HG02610 (cell line): ENCODE measurements around the gene LDLRAD1.
"Not testable (repeated sequence)": the region's sequence is repeated elsewhere in the genome, so short reads cannot be mapped to it uniquely, and the experiment has no call there.

Experiments
- ATAC-seq: cut with Tn5 transposase; IDR thresholded peaks from one replicate; pipeline ENCODE4 v1.9.1; 2021; ENCODE audit warnings: mild to moderate bottlenecking, moderate library complexity; ENCODE audit not compliant: unreplicated experiment

Gene LDLRAD1

GRCh38 chr1:53995683-53996082 lies 22.3 kb downstream of the LDLRAD1 start:
- no peak for ATAC-seq

- not testable (repeated sequence) for ATAC-seq
Observed at GRCh38 chr1:53994516-53994915, 23.5 kb downstream of the LDLRAD1 start.

DNA sequence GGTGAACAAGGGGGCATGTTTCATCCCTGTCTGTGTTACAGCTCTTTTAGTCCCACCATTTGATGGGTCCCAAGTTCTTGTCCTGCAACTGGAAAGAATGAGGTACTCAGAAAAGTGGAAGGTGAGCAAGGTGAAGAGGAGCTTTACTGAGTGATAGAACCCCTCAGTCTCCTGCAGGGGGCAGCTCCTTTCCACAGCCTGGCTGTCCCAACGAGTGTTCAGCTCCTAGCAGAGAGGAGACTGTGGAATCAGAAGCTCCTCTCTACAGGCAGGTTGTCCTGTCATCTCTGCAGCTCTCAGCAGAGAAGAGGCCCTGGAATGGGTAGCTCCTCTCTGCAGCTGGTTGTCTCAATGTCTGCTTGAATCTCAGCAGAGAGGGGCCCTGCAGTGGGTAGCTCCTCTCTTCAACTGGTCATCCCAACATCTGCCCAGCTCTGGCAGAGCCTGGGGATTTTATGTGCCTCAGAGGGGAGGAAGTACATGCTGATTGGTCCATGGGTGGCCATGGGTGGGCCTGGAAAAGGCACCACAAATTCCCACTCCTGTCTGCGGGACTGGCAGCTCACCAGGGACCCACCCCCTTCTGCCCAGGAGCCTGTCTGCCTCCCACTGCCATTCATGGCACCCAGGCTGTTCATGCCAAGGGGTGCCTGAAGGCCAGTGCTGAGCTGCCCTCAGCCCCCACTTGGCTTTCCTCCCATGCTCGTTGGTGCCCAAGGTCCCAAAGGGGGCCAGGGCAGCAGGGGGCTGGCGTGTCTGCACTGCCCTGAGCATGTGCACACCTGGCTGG lies 25.7 kb downstream of the LDLRAD1 start:
- ATAC-seq, result no peak

- no peak for ATAC-seq
Observed at GRCh38 chr1:53987880-53988279, 30.1 kb downstream of the LDLRAD1 start.

- ATAC-seq, result no peak
Observed at GRCh38 chr1:53986458-53986857, 31.5 kb downstream of the LDLRAD1 start.

DNA sequence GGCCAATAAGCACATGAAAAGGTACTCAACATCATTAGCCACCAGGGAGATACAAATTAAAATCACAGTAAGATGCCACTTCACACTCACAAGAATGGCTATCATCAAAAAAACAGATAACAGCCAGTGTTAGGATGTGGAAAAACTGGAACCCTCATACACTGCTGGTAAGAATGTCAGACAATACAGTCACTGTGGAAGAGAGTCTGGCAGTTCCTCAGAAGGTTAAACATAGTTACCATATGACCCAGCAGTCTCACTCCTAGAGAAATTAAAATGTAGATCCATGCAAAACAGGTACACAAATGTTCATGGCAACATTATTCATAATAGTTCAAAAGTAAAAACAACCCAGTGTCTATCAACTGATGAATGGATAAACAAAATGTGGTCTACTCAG lies 33.3 kb downstream of the LDLRAD1 start:
- no peak for ATAC-seq

DNA sequence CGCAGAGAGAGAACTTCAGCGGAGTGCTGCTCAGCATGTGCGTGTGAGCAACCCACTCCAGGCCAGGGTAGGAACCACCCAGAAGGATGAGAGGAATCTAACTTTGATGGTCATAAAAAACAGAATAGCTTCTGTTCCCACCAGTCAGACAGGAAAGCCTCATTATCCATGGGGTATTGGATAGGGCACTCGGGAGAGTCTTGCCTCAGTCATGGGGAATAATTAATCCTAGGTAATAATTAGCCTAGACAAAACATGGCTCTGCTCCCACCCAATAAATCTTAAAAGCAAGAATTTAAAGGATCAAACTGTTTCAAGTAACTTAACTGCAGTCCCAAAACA lies 35.3 kb downstream of the LDLRAD1 start:
- ATAC-seq, result no peak

- ATAC-seq, result no peak
Observed at GRCh38 chr1:53982034-53982762, 35.8 kb downstream of the LDLRAD1 start.

GRCh38 chr1:53981220-53981619 lies 36.8 kb downstream of the LDLRAD1 start:
- ATAC-seq, result no peak

- ATAC-seq, result no peak
Observed at GRCh38 chr1:53979712-53980450, 38.1 kb downstream of the LDLRAD1 start.

- ATAC-seq, result no peak
Observed at GRCh38 chr1:53975861-53976260, 42.1 kb downstream of the LDLRAD1 start.

- no peak for ATAC-seq
Observed at GRCh38 chr1:53971718-53972117, 46.3 kb downstream of the LDLRAD1 start.

DNA sequence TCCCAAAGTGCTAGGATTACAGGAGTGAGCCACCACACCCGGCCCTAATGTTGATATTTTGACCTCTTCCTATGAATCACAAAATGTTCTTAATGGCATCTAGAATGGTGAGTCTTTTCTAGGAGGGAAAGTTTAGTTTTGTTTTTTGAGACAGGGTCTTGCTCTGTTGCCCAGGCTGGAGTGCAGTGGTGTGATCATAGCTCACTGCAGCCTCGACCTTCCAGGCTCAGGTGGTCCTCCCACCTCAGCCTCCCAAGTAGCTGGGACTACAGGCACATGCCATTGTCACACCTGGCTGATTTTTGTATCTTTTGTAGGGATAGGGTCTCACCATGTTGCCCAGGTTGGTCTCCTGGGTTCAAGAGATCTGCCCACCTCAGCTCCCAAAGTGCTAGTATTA lies 48.7 kb downstream of the LDLRAD1 start:
- not testable (repeated sequence) for ATAC-seq

DNA sequence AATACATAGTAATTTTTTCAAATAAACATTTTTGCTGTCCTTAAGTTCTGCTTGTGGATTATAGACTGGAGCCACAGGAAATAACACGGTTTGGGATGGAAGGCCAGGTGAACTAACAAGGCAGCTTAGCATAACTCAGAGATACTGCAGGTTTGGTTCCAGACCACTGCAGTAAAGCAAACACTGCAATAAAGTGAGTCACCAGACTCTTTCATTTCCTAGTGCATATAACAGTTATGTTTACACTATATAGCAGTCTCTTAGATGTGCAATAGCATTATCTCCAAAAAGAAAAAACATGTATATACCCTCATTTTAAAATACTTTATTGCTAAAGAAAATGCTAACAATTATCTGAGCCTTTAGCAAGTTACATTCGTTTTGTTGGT lies 49.9 kb downstream of the LDLRAD1 start:
- no peak for ATAC-seq

- no peak for ATAC-seq
Observed at GRCh38 chr1:53967409-53968124, 50.4 kb downstream of the LDLRAD1 start.

DNA sequence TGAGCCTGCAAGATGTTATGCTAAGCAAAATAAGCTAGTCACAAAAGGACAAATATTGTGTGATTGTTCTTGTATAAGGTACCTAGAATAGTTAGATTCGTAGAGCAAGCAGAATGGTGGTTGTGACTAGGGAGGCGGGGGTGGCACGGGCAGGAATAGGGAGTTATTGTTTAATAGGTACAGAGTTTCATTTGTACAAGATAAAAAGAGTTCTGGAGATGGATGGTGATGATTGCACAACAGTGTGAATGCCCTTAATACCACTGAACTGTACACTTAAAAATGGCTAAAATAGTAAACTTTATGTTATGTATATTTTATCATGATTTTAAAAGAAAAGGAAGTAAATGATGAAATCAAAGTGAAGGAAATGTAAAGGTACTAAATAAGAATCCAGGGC lies 51.2 kb downstream of the LDLRAD1 start:
- no peak for ATAC-seq

- ATAC-seq, result no peak
Observed at GRCh38 chr1:53964109-53964508, 53.9 kb downstream of the LDLRAD1 start.

DNA sequence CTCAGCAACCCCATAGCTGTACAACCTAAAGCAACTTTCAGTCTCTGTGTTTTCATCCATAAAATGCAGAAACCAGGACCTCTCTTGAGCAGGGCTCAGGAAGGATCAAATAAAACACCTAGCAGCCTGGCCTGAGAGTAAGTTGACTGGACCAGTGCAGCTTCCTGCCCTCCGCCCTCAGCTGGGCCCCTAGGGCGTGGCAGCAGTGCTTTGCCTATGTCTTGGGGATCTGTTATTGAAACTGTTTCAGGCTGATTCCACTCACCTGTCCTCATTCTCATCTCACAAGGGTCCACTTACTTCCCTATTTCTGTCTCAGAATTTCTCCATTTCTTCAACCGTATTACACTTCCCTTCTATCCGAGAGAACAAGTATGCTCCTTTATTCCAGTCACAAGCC lies 54.5 kb downstream of the LDLRAD1 start:
- no peak for ATAC-seq

- no peak for ATAC-seq
Observed at GRCh38 chr1:53962395-53962794, 55.6 kb downstream of the LDLRAD1 start.

- ATAC-seq, result no peak
Observed at GRCh38 chr1:53959664-53960250, 58.2 kb downstream of the LDLRAD1 start.
